SK-N-DZ (cell line): ENCODE data around the gene MSLN.

ENCODE experiments used
- DNase-seq: peaks from one replicate; pipeline ENCODE4 v3.0.0-alpha.2; 2015; ENCODE audit warnings: low spot score

MSLN gene

GRCh38 chr16:789191-789850 is 28.8 kb downstream of the MSLN start:
- no peak for DNase-seq

GRCh38 chr16:790086-790485 is 29.6 kb downstream of the MSLN start:
- DNase-seq, result no peak

- no peak for DNase-seq
Measured at GRCh38 chr16:791131-791530, 30.6 kb downstream of the MSLN start.

GRCh38 chr16:792221-792995 is 31.9 kb downstream of the MSLN start:
- no peak for DNase-seq

GRCh38 chr16:793414-793813 is 32.9 kb downstream of the MSLN start:
- DNase-seq, result no peak

- DNase-seq, result no peak
Measured at GRCh38 chr16:794091-794822, 33.7 kb downstream of the MSLN start.

- no peak for DNase-seq
Measured at GRCh38 chr16:794853-795466, 34.4 kb downstream of the MSLN start.

GRCh38 chr16:795580-796229 is 35.2 kb downstream of the MSLN start:
- DNase-seq, result no peak

- DNase-seq, result no peak
Measured at GRCh38 chr16:796296-797119, 36.0 kb downstream of the MSLN start.

- no peak for DNase-seq
Measured at GRCh38 chr16:797120-797420, 36.5 kb downstream of the MSLN start.

- no peak for DNase-seq
Measured at GRCh38 chr16:797686-798085, 37.2 kb downstream of the MSLN start.

GRCh38 chr16:798666-799065 is 38.1 kb downstream of the MSLN start:
- DNase-seq, result no peak

- no peak for DNase-seq
Measured at GRCh38 chr16:799111-799947, 38.8 kb downstream of the MSLN start.

GRCh38 chr16:799948-800833 is 39.7 kb downstream of the MSLN start, which contains the start of gene GNG13:
Gene GNG13, minus strand, starts transcription at chr16:800734. Its CDS starts 1,657 bp downstream, at chr16:799077.
- DNase-seq, result no peak

GRCh38 chr16:800834-801511 is 40.4 kb downstream of the MSLN start:
- DNase-seq, result no peak

GRCh38 chr16:801584-802363 is 41.2 kb downstream of the MSLN start:
- no peak for DNase-seq

- DNase-seq, result no peak
Measured at GRCh38 chr16:802461-802860, 41.9 kb downstream of the MSLN start.
